CD4-positive, alpha-beta T cell treated with Interleukin-17A for 1 hour (primary cell): ENCODE results near the gene MACROD1.
"Not testable (repeated sequence)": the region's sequence is repeated elsewhere in the genome, so short reads cannot be mapped to it uniquely, and the experiment has no call there.

Source experiments
- DNase-seq: peaks from one replicate; pipeline ENCODE4 v3.0.0-alpha.2; 2020

MACROD1 gene

DNA sequence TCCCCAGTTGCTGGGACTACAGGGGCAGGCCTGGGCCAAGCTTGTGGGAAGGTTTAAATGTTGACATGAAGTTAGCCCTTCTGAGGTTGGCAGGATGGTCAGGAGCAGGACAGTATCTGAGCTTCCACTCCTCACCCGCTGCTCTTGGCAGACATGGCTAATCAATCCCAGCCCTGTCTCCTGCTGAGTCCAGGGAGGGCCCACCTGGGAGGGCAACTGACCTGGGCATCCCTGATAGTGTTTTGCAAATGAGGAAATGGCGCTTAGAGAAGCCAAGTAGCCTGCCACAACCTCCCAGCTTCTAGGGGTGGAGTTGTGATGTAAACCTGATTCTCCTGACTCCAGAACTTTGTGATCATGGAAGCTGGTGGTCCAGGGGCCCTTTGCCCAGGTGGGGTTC is 113.5 kb downstream of the MACROD1 start:
- no peak for DNase-seq

GRCh38 chr11:64051297-64051696 is 114.6 kb downstream of the MACROD1 start:
- DNase-seq = no peak

GRCh38 chr11:64049509-64049908 is 116.4 kb downstream of the MACROD1 start:
- no peak for DNase-seq

- no peak for DNase-seq
Measured at GRCh38 chr11:64048042-64048854, 117.7 kb downstream of the MACROD1 start.

DNA sequence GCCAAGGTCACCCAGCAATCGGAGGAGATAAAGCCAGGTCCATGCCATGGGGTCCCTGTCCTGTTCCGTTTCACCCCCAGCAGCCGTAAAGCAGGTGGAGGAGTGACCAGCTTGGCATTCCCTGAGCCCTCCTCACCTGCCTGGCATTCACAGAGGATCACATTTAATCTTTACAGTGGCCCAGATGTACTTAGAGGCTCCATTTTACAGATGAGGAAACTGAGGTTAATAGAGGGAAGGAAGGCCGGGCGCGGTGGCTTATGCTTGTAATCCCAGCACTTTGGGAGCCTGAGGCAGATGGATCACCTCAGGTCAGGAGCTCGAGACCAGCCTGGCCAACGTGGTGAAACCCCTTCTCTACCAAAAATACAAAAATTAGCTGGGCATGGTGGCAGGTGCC is 118.5 kb downstream of the MACROD1 start:
- not testable (repeated sequence) for DNase-seq

- DNase-seq = no peak
Measured at GRCh38 chr11:64045700-64046099, 120.2 kb downstream of the MACROD1 start.

GRCh38 chr11:64044730-64045393 is 121.1 kb downstream of the MACROD1 start:
- DNase-seq = no peak

DNA sequence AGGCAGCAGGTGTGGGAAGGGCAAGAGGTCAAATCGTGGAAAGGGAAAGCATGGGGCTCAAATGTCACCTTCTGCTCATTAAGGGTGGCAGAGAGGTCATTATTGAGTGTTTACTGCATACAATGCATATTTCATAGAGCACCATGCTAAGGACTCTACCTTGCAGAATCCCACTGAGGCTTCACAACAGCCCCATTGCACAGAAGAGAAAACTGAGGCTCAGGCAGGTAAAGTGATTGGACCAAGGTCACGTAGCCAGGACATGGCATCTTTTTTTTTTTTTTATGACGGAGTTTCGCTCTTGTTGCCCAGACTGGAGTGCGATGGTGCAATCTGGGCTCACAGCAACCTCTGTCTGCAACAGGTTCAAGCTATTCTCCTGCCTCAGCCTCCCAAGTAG is 122.4 kb downstream of the MACROD1 start:
- no peak for DNase-seq

- no peak for DNase-seq
Measured at GRCh38 chr11:64042301-64042700, 123.6 kb downstream of the MACROD1 start.

DNA sequence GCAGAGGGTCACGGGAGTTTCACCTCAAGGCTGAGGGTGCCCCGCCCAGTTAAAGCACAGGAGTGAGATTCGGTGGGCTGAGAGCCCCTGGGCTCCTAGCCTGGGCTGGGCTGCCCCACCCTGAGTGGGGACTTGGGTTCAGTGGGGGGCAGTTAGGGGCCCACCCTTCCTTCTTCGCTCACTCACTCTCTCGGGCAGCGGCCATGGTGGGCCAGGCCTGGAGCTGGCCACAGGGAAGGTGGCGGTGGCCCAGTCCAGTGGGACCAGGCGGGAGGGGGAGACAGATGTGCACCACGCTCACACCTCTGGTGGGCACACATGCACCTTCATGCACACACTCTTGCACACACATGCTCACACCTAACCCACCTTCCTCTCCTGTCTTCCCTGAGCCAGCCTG is 124.1 kb downstream of the MACROD1 start:
- DNase-seq = no peak

GRCh38 chr11:64040684-64041322 is 125.1 kb downstream of the MACROD1 start:
- DNase-seq = no peak

DNA sequence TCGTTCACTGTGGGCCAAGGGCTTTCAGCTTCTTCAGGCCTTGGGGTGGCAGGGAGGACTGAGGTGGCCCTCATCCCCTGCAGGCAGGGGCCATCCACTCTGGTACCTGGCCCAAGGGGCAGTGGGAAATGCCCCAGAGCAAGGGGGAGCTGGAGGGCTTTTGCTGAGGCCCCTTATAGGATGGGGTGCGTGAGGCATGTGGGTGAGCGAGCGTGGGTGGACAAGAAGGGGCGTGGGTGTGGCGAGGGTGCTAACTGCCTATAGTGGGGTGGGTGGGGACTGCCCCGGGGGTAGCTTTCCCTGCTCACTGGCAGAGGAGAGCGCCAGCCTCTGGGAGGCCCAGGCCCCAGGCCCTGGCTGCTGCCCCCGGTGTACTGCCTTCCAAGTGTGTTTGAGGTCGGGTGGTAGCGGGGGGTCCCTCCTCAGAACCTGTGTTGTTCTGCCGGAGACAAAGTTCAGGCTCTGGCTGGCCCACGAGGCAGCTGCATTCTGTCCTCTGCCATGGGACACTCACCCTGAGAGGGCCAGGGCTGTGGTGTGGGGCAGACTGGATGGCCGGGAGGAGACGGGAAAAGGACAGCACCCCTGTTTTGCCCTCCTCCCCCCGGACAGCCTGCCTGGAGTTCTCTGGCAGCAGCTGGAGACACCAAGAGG is 126.8 kb downstream of the MACROD1 start:
- DNase-seq = no peak

GRCh38 chr11:64038500-64038899 is 127.4 kb downstream of the MACROD1 start:
- DNase-seq = no peak

GRCh38 chr11:64037027-64037634 is 128.8 kb downstream of the MACROD1 start:
- no peak for DNase-seq

DNA sequence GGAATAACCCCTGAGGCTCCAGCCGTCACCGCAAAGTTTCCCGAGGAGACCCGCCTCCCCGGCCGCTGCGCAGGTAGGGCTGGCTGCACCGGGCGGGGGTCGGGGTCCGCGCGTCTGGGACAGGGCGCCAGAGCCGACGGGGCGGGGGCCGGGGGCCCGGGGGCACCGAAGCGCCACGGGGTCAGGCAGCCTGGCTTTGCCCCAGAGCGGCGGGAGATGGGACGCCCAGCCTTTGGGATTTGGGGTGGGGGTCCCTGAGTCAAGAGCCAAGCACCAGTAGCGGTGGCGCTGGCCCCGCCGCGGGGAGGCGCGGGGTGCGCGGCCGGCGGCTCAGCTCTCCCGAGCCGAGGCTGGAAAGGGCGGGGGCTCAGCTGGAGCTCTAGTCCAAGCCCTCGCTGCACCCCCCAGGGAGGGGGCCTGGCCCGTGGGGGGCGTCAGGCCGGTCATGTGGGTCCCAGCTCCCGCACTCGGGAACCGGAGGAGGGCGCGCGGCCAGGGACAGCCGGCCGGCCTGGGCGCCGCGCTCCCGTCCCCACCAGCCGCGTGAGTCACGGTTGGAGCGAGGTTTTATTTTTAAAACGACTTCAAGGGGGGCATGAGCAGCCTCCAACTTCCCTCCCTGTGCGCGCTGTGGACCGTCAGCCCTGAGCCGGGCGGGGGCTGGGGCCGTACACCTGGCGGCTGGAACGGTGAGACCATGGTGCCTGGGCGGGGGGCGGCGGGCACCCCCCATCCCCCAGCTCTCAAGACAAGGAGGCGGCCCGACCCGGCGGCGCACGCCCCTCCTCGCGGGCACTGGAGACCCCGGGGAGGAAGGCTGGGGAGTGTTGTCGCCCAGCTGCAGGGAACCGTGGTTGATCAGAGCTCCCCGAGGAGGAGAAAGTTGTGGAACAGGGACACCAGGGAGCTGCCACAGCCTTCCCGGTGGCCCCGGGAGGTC is 129.6 kb downstream of the MACROD1 start:
- no peak for DNase-seq

GRCh38 chr11:64035576-64035975 is 130.3 kb downstream of the MACROD1 start, which contains the start of gene FLRT1:
Gene FLRT1 (plus strand): TSS chr11:64035931. CDS start chr11:64116268, 80,337 bp downstream.
- no peak for DNase-seq

DNA sequence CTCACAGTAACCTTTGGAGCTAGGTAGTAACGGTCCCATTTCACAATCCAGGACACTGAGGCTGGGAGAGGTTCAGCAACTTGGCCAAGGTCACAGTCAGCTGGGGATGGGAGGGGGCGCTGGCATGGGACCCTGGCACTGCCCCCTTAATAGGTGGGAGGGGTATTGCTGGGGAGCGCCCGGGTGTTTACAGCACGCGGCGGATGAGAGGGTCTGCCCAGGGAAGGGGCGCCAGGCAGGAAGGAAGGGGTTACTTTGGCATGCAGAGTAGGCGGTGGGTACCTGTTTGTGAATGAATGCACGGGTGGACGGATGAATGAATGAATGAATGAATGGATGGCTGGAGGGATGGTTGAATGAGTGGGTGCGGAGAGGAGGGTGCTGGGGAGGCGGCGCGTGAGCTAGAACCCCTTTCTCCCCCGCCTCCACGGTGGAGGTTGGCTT is 130.8 kb downstream of the MACROD1 start:
- no peak for DNase-seq

DNA sequence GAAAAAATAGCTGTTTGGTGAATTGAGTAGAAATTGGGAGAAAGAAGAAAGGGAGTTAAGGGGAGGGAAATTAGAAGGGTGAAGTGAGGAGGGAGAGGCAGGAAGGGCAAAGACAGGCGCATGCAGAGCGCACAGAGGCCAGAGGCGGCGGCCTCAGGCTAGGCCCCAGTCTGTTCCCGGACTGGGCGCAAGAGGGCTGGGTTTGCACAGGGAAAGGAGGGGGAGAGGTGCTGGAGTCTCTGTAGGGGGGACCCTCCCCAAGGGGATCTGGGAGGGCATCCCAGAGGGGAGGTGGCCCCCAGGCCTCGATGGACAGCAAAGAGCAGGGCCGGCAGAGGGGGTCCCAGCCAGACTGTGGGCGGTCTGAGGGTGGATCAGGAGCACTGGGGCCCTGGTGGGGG is 131.5 kb downstream of the MACROD1 start:
- DNase-seq = no peak

GRCh38 chr11:64032050-64032449 is 133.9 kb downstream of the MACROD1 start:
- DNase-seq = no peak

DNA sequence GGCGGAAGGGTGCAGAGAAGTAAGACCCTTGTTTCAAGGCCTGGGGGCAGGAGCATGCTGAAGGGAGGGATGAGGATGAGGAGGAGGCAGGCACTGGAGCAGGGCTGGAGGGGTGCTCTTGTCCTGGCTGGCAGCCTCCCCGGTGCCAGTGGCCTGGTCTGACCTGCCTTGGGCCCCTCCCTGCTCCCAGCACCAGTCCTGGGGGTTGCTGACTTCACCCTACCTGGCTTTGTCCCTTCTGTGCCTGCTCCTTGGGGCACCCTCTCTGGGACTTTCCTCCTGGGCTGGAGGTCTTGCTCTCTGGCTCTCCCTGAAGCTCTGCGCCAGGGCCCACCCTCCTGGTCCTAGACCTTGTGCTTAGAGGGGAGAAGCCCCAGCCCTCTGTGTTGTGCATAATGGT is 134.9 kb downstream of the MACROD1 start:
- DNase-seq = no peak

GRCh38 chr11:64029773-64030172 is 136.1 kb downstream of the MACROD1 start:
- DNase-seq = no peak
